Astrocyte of the cerebellum (primary cell): Measurements from ENCODE around the gene BLID.

Source experiments
- DNase-seq: peaks from one replicate; pipeline ENCODE4 v3.0.0-alpha.2; 2011; ENCODE audit warnings: low read depth
- H3K4me3 ChIP-seq: 2 replicates; pipeline ENCODE4 v1.5.1; 2011; ENCODE audit warnings: mild to moderate bottlenecking, low read depth, low read length, moderate library complexity
- CTCF ChIP-seq: IDR thresholded peaks from 2 replicates; pipeline ENCODE4 v1.5.1; 2012; ENCODE audit warnings: low read length, low read depth, moderate library complexity, mild to moderate bottlenecking; ENCODE audit errors: missing control alignments
- in situ Hi-C: cut with HindIII; loops from 2 replicates; pipeline ENCODE4 v1.10.0; 2017; ENCODE audit warnings: low sequenced_read_pairs

BLID gene

DNA sequence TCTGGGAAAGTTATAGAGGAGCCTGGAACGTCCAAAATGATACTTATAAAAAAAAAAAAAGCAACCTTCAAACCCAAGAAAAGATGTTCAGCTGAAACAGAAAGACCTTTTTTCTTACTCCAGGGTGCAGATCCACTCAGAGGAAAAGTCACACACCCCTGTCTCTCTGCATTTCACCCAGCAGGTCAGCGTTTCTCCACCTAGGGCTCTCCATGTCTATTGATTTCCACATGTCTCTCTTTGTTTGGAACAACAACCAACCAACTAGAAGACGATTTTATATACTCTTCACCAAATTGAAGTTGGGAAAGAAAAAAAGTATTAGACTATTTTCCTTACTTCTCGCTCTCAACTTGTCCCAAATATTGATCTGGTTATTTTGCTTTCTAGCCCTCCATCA is 42.2 kb upstream of the BLID start:
- no peak for TF ChIP-seq CTCF
- DNase-seq: no peak
- peak overlapping the region; percentile 43 for H3K4me3 ChIP-seq
- in situ Hi-C loops: no loop called here

- in situ Hi-C loops: no loop called here
- peak overlapping the region; percentile 43 for H3K4me3 ChIP-seq
- DNase-seq: no peak
- TF ChIP-seq CTCF: no peak
Observed at GRCh38 chr11:122157653-122158161, 41.7 kb upstream of the BLID start.

- in situ Hi-C loops: no loop called here
- peak; percentile 88 for DNase-seq
- peak overlapping the region; percentile 43 for H3K4me3 ChIP-seq
- no peak for TF ChIP-seq CTCF
Observed at GRCh38 chr11:122156940-122157382, 40.9 kb upstream of the BLID start.

GRCh38 chr11:122155765-122156527 is 39.9 kb upstream of the BLID start:
- in situ Hi-C loops: no loop called here

DNA sequence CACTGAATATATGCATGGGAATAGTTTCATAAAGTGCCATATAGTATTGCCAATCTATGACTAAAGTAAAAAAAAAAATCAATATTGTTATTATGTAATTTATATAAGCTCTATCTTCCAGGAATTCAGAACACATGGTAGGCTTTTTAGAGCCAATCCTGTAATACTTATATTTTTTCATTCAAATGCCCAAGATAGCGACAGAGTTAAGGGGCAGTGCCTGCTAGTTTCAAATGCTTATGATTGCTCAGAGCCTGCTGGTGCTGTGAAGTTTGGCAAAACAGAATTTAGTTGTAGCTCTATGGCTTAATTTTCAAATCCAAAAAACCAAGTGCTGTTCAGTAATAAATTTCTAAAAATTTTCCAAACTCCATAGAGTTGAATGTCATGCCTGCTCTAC is 39.0 kb upstream of the BLID start:
- in situ Hi-C loops: no loop called here
- no peak for DNase-seq
- H3K4me3 ChIP-seq: no peak overlapping the region
- TF ChIP-seq CTCF: no peak

More at GRCh38 chr11:122155765-122156527, 39.9 kb upstream of the BLID start:
- no peak for TF ChIP-seq CTCF
- peak overlapping the region; percentile 43 for H3K4me3 ChIP-seq
- DNase-seq: no peak

GRCh38 chr11:122154227-122154626 is 38.2 kb upstream of the BLID start:
- in situ Hi-C loops: no loop called here

More at GRCh38 chr11:122154227-122154626, 38.2 kb upstream of the BLID start:
- TF ChIP-seq CTCF: no peak
- no peak for DNase-seq
- H3K4me3 ChIP-seq: no peak overlapping the region
